A549 (cell line): ENCODE measurements around the gene IPO9. TPM values are rescaled to one million over a fixed set of nuclear protein-coding genes. Genes with fewer than 3 reads are reported as not detected.

Experiments
- ATAC-seq, 2 experiments: fragments of 200-7000 bp in 1 of 2; fragments of >200 bp in 1 of 2; cut with Nextera tagmentation in 1 of 2; cut with Tn5 transposase in 1 of 2; 3 replicates each; pipeline versions ENCODE4 v1.8.0 to v1.9.1; 2018 to 2020; ENCODE audit warnings: mild to moderate bottlenecking in 1 of 2, moderate library complexity in 1 of 2
- CTCF ChIA-PET: fragments of 300-600 bp; sonication (Branson Sonifier 250); formaldehyde crosslinking; extraction: SDS; loops from one replicate; lab custom pipeline; 2021; ENCODE audit warnings: antibody characterized with exemption, inconsistent platforms; lab: Yijun Ruan, JAX
- POLR2A ChIA-PET: fragments of 350-600 bp; formaldehyde crosslinking; extraction: SDS; loops from one replicate; lab custom pipeline; 2021; ENCODE audit warnings: antibody characterized with exemption, inconsistent platforms; lab: Yijun Ruan, JAX
- DNase-seq, 2 experiments: peaks; one replicate each; pipeline versions ENCODE4 v3.0.0 to v3.0.0-alpha.2; 2011 to 2016; ENCODE audit warnings: low read depth in 1 of 2, low spot score in 1 of 2
- FAIRE-seq: peaks from 2 replicates; lab custom pipeline; 2011; peaks lifted over from hg19 to GRCh38; lab: Jason Lieb, UNC
- H3K27ac ChIP-seq, 2 experiments: fragments of >200 bp; sonication (Bioruptor Twin); formaldehyde crosslinking; 3 replicates each; pipeline ENCODE4 v1.5.1; 2016 to 2017
- H3K4me1 ChIP-seq: fragments of >200 bp; sonication (Bioruptor Twin); formaldehyde crosslinking; 3 replicates; pipeline ENCODE4 v1.6.1; 2016
- H3K4me2 ChIP-seq: fragments of >200 bp; sonication (Bioruptor Twin); formaldehyde crosslinking; 3 replicates; pipeline ENCODE4 v1.6.1; 2016
- H3K4me3 ChIP-seq: fragments of >200 bp; sonication (Bioruptor Twin); formaldehyde crosslinking; 3 replicates; pipeline ENCODE4 v1.5.1; 2016
- H3K9me3 ChIP-seq: fragments of >200 bp; sonication (Bioruptor Twin); formaldehyde crosslinking; 3 replicates; pipeline ENCODE4 v1.6.1; 2016
- BHLHE40 ChIP-seq: IDR thresholded peaks from 2 replicates; pipeline ENCODE4 v1.6.1; 2012; ENCODE audit warnings: low read depth, low read length, inconsistent platforms
- CBX8 ChIP-seq: fragments of 200-600 bp; sonication (generic); IDR thresholded peaks from 2 replicates; pipeline ENCODE4 v1.6.1; 2016
- EHF ChIP-seq: fragments of 250-450 bp; sonication (Bioruptor Pico); IDR thresholded peaks from 2 replicates; pipeline ENCODE4 v1.5.0; 2020; ENCODE audit warnings: mild to moderate bottlenecking
- EP300 ChIP-seq, 2 experiments: fragments of >200 bp; sonication (Bioruptor Twin); formaldehyde crosslinking; IDR thresholded peaks; 2 replicates in 1 of 2; 3 replicates in 1 of 2; pipeline ENCODE4 v1.6.1; 2016 to 2017
- FOSB ChIP-seq: fragments of 250-450 bp; sonication (Bioruptor Pico); IDR thresholded peaks from 2 replicates; pipeline ENCODE4 v1.5.0; 2020; ENCODE audit warnings: mild to moderate bottlenecking, moderate library complexity
- FOSL2 ChIP-seq, 2 experiments: fragments of 450-650 bp in 1 of 2; fragments of >200 bp in 1 of 2; sonication (Bioruptor Twin) in 1 of 2; formaldehyde crosslinking; IDR thresholded peaks; 2 replicates each; pipeline versions ENCODE4 v1.5.0 to v1.6.1; 2016 to 2020; ENCODE audit warnings: mild to moderate bottlenecking in 1 of 2, moderate library complexity in 1 of 2
- HOXA7 ChIP-seq: fragments of 250-450 bp; sonication (Bioruptor Pico); IDR thresholded peaks from 2 replicates; pipeline ENCODE4 v1.5.0; 2020; ENCODE audit warnings: mild to moderate bottlenecking, moderate library complexity
- HOXB13 ChIP-seq: fragments of 250-450 bp; sonication (Bioruptor Pico); IDR thresholded peaks from 2 replicates; pipeline ENCODE4 v1.5.0; 2020; ENCODE audit warnings: low read depth, mild to moderate bottlenecking, moderate library complexity
- JUN ChIP-seq, 2 experiments: fragments of >200 bp; sonication (Bioruptor Twin); formaldehyde crosslinking; IDR thresholded peaks; 2 replicates in 1 of 2; 3 replicates in 1 of 2; pipeline ENCODE4 v1.6.1; 2016 to 2017
- JUNB ChIP-seq: fragments of >200 bp; sonication (Bioruptor Twin); formaldehyde crosslinking; IDR thresholded peaks from 2 replicates; pipeline ENCODE4 v1.6.1; 2016
- KDM1A ChIP-seq: fragments of 200-600 bp; sonication (generic); IDR thresholded peaks from 2 replicates; pipeline ENCODE4 v1.6.1; 2016; ENCODE audit warnings: low read depth, mild to moderate bottlenecking
- PHF8 ChIP-seq: fragments of 200-600 bp; sonication (generic); IDR thresholded peaks from 2 replicates; pipeline ENCODE4 v1.6.1; 2016; ENCODE audit warnings: low read depth, mild to moderate bottlenecking, antibody characterized with exemption, moderate library complexity, borderline replicate concordance
- POLR2AphosphoS2 ChIP-seq: conservative IDR thresholded peaks from 2 replicates; pipeline ENCODE4 v1.6.1; 2012; ENCODE audit warnings: low read length, improper control_type of control experiment, inconsistent platforms
- RARB ChIP-seq: fragments of 250-450 bp; sonication (Bioruptor Pico); IDR thresholded peaks from 2 replicates; pipeline ENCODE4 v1.8.0; 2021; ENCODE audit warnings: mild to moderate bottlenecking, moderate library complexity
- RFX5 ChIP-seq: fragments of 450-650 bp; IDR thresholded peaks from 2 replicates; pipeline ENCODE4 v1.7.1; 2014; ENCODE audit warnings: antibody characterized with exemption, mild to moderate bottlenecking, moderate library complexity
- SREBF2 ChIP-seq: fragments of 450-650 bp; IDR thresholded peaks from 2 replicates; pipeline ENCODE4 v1.6.1; 2014; ENCODE audit warnings: mild to moderate bottlenecking, moderate library complexity
- TFCP2L1 ChIP-seq: fragments of 250-450 bp; sonication (Bioruptor Pico); IDR thresholded peaks from 2 replicates; pipeline ENCODE4 v1.5.0; 2021; ENCODE audit warnings: mild to moderate bottlenecking
- TP53 ChIP-seq: fragments of 250-450 bp; sonication (Bioruptor Pico); IDR thresholded peaks from 2 replicates; pipeline ENCODE4 v1.5.0; 2021; ENCODE audit warnings: mild to moderate bottlenecking, moderate library complexity
- WGBS: methylation state at CpG from one replicate; pipeline ENCODE4 v1.1.6; 2017; ENCODE audit errors: missing lambda C conversion rate; 5-methylcytosine and 5-hydroxymethylcytosine counted together
- polyA plus RNA-seq, 4 experiments: library from polyadenylated mRNA; depleted of rRNA in 3 of 4; stranded (reverse); fragments of >200 nt; fragmentation: RNase III in 1 of 4; extraction: RNeasy Plus Mini Kit Qiagen cat#74134 plus additional on column Dnase treatment in 1 of 4; gene quantifications; 2 replicates in 3 of 4; 3 replicates in 1 of 4; pipeline ENCODE4 v1.2.3, GENCODE V29; 2011 to 2017
- TF ChIP-seq, protein P1 (sequence below): fragments of 200-600 bp; sonication (generic); IDR thresholded peaks from 2 replicates; pipeline ENCODE4 v1.6.1; 2016; ENCODE audit warnings: antibody characterized with exemption, mild to moderate bottlenecking, moderate library complexity
- TF ChIP-seq, protein P2 (sequence below): fragments of 150-350 bp; IDR thresholded peaks from 2 replicates; pipeline ENCODE4 v1.6.1; 2014; ENCODE audit warnings: low read depth, mild to moderate bottlenecking, low read length
- TF ChIP-seq, protein P3 (sequence below): fragments of 250-450 bp; sonication (Bioruptor Pico); IDR thresholded peaks from 2 replicates; pipeline ENCODE4 v1.5.0; 2021; ENCODE audit warnings: mild to moderate bottlenecking, moderate library complexity, borderline replicate concordance
- TF ChIP-seq, protein P4 (sequence below): IDR thresholded peaks from 2 replicates; pipeline ENCODE4 v1.6.1; 2012; ENCODE audit warnings: low read depth, borderline replicate concordance

Gene IPO9
- polyA plus RNA-seq, 2 of the 4 experiments (the other 2 are of a cell fraction), result 40.1 to 77.5 TPM

DNA sequence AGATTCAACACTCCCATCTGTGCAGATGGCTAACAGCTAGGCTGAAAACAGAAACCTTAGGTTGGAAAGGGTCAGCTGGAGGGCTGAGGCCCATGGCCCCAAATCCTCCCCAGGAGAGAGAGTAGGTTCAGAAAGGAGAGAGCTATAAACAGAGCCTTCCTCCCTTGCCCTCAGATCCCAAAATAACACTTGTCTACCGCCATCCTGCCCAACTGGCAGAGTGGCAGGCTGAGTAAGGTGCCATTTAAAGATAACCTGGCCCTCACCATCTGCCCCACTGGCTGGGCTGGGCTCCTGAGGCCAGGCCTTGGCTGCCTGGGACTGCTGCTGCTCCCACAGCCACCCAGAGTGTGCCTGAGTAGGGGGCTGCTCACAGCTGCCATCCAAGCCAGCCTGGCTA lies 55.5 kb downstream of the IPO9 start:
- H3K4me2 ChIP-seq, result no peak overlapping the region; the same call in 2 of the 3 replicates
- DNase-seq (no peak), ATAC-seq (no peak), FAIRE-seq (no peak)
- H3K27ac ChIP-seq, result peak overlapping the region; percentile 11 to 55; a peak in 4 of 6 replicates
- TF ChIP-seq, protein P1, sequence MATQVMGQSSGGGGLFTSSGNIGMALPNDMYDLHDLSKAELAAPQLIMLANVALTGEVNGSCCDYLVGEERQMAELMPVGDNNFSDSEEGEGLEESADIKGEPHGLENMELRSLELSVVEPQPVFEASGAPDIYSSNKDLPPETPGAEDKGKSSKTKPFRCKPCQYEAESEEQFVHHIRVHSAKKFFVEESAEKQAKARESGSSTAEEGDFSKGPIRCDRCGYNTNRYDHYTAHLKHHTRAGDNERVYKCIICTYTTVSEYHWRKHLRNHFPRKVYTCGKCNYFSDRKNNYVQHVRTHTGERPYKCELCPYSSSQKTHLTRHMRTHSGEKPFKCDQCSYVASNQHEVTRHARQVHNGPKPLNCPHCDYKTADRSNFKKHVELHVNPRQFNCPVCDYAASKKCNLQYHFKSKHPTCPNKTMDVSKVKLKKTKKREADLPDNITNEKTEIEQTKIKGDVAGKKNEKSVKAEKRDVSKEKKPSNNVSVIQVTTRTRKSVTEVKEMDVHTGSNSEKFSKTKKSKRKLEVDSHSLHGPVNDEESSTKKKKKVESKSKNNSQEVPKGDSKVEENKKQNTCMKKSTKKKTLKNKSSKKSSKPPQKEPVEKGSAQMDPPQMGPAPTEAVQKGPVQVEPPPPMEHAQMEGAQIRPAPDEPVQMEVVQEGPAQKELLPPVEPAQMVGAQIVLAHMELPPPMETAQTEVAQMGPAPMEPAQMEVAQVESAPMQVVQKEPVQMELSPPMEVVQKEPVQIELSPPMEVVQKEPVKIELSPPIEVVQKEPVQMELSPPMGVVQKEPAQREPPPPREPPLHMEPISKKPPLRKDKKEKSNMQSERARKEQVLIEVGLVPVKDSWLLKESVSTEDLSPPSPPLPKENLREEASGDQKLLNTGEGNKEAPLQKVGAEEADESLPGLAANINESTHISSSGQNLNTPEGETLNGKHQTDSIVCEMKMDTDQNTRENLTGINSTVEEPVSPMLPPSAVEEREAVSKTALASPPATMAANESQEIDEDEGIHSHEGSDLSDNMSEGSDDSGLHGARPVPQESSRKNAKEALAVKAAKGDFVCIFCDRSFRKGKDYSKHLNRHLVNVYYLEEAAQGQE, result no peak
- TF ChIP-seq KDM1A (no peak), TFCP2L1 (CRISPR knock-in tag) (no peak), HOXB13 (CRISPR knock-in tag) (no peak), RFX5 (no peak), POLR2AphosphoS2 (no peak), SREBF2 (no peak), EHF (CRISPR knock-in tag) (no peak), FOSB (CRISPR knock-in tag) (no peak), HOXA7 (no peak), CBX8 (no peak)
- TF ChIP-seq, protein P2, sequence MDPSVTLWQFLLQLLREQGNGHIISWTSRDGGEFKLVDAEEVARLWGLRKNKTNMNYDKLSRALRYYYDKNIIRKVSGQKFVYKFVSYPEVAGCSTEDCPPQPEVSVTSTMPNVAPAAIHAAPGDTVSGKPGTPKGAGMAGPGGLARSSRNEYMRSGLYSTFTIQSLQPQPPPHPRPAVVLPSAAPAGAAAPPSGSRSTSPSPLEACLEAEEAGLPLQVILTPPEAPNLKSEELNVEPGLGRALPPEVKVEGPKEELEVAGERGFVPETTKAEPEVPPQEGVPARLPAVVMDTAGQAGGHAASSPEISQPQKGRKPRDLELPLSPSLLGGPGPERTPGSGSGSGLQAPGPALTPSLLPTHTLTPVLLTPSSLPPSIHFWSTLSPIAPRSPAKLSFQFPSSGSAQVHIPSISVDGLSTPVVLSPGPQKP, result no peak
- H3K4me1 ChIP-seq, result peaks cover 50% of the 10 kb centered on the region
- ChIA-PET CTCF (interaction anchor here (0.6 to 16.9 kb wide), 7 partner anchors 11 to 251 kb away, joined by 3 to 303 read pairs (median 5); no protein-coding TSS in a partner anchor), POLR2A (interaction anchor here (1.2 kb wide), 1 partner anchor 71 kb away, joined by 3 read pairs; the partner anchor contains the start of gene TIMM17A)
- H3K9me3 ChIP-seq, result no peaks in the 10 kb centered on the region
- 100% methylated on average over 1 of the region's 1 CpG for WGBS
- no peak overlapping the region for H3K4me3 ChIP-seq

DNA sequence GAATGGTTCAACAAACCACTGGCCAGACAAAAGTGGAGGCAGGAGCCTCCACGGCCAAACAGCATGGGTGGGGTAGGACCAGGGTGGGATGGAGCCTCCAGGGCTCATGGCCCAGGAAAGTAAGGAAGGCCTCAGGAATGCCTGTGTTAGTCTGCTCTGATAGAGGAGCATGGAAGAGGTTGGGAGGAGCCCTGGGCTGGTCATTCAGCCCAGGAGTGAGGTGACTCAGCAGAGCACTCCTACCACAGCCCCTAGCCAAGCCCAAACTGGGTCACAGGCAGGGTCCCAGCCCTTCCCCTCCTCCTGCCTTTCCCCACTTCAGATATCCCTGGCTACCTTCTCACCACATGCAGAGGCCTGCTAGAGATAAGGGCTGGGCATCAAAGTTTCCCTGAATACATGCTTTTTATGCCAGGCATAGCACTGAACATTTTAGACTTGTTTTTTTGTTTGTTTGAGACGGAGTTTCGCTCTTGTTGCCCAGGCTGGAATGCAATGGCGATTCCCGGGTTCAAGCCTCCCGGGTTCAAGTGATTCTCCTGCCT lies 56.6 kb downstream of the IPO9 start:
- Histone ChIP-seq H3K27ac (peak overlapping the region; percentile 11 to 77; a peak in 5 of 6 replicates), H3K4me3 (no peak overlapping the region), H3K9me3 (no peaks in the 10 kb centered on the region), H3K4me1 (peaks cover 50% of the 10 kb centered on the region), H3K4me2 (peak overlapping the region; percentile 5; the same call in 2 of the 3 replicates)
- FAIRE-seq (no peak), DNase-seq (peak; percentile 39 to 65), ATAC-seq (peak; percentile 21 to 34; a peak in 4 of 6 replicates)
- CTCF ChIA-PET, result interaction anchor here (0.9 to 16.9 kb wide), 7 partner anchors 7 to 251 kb away, joined by 3 to 303 read pairs (median 22); no protein-coding TSS in a partner anchor
- TF ChIP-seq JUN (IDR thresholded peaks at IDR 0.05) (no peak), FOSL2 (IDR thresholded peaks at IDR 0.05) (no peak), FOSL2 (CRISPR knock-in tag; IDR thresholded peaks at IDR 0.05) (0 out of 2 replicates have a peak, but pooled peaks have one; percentile 7)
- WGBS, result 85% methylated on average over 6 of the region's 6 CpGs
- POLR2A ChIA-PET, result no interaction called here

DNA sequence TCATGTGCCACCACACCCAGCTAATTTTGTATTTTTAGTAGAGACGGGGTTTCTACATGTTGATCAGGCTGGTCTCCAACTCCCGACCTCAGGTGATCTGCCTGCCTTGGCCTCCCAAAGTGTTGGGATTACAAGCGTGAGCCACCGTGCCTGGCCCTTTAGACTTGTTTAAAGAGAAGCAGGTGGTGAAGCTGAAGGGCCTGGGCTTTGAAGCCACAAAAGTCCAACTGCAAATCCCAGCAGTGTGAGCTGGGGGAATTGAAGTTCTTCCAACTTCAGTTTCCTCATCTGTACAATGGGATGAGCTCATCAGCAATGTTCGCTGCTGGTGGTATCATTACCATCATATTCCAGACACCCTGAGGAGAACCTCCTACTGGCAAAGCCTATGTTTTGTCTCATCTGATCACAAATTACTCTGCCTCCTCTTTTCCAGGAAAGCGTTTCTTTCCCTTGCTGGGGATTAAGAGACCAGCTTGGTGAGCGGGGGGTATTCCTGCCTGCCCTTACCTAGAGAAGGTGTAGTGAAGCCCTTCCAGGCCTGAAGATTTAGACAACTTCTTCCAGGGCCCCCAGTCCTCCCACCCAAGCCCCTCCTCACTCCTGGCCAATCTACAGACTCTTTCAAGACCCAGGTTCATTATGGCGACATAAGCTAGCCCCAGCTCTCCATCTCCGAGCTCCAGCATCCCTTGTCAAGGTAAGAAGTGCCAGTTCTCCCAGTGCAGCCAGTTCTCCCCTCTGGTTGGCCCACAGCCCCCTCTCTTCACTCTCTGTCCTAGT lies 57.3 kb downstream of the IPO9 start:
- 93% methylated on average over 9 of the region's 9 CpGs for WGBS
- Histone ChIP-seq H3K4me2 (no peak overlapping the region; the same call in 2 of the 3 replicates), H3K27ac (peak overlapping the region in 1 of 2 experiments; percentile 77; a peak in 3 of 6 replicates), H3K9me3 (no peaks in the 10 kb centered on the region), H3K4me1 (peaks cover 50% of the 10 kb centered on the region), H3K4me3 (no peak overlapping the region)
- FAIRE-seq, result no peak
- CTCF ChIA-PET, result interaction anchor here (0.6 to 16.9 kb wide), 11 partner anchors 8 to 250 kb away, joined by 3 to 303 read pairs (median 5); no protein-coding TSS in a partner anchor
- no peak for DNase-seq
- TF ChIP-seq RARB (CRISPR knock-in tag) (no peak), TP53 (no peak), BHLHE40 (no peak), EP300 (IDR thresholded peaks at IDR 0.05) (no peak), PHF8 (no peak), JUNB (no peak), POLR2AphosphoS2 (no peak)
- TF ChIP-seq, protein P3, sequence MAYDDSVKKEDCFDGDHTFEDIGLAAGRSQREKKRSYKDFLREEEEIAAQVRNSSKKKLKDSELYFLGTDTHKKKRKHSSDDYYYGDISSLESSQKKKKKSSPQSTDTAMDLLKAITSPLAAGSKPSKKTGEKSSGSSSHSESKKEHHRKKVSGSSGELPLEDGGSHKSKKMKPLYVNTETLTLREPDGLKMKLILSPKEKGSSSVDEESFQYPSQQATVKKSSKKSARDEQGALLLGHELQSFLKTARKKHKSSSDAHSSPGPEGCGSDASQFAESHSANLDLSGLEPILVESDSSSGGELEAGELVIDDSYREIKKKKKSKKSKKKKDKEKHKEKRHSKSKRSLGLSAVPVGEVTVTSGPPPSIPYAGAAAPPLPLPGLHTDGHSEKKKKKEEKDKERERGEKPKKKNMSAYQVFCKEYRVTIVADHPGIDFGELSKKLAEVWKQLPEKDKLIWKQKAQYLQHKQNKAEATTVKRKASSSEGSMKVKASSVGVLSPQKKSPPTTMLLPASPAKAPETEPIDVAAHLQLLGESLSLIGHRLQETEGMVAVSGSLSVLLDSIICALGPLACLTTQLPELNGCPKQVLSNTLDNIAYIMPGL (CRISPR knock-in tag), result no peak
- TF ChIP-seq, protein P4, sequence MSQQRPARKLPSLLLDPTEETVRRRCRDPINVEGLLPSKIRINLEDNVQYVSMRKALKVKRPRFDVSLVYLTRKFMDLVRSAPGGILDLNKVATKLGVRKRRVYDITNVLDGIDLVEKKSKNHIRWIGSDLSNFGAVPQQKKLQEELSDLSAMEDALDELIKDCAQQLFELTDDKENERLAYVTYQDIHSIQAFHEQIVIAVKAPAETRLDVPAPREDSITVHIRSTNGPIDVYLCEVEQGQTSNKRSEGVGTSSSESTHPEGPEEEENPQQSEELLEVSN, result no peak
- POLR2A ChIA-PET, result interaction anchor here (0.7 kb wide), 1 partner anchor 8 kb away, joined by 3 read pairs; no protein-coding TSS in a partner anchor
- no peak for ATAC-seq
